SH-SY5Y (cell line): Measurements from ENCODE around the gene G3BP2.

Experiments used
- GATA2 ChIP-seq: IDR thresholded peaks from 2 replicates; pipeline ENCODE4 v1.6.1; 2011; ENCODE audit warnings: mild to moderate bottlenecking, low read depth, low read length
- GATA3 ChIP-seq: IDR thresholded peaks from 2 replicates; pipeline ENCODE4 v1.6.1; 2011; ENCODE audit warnings: low read depth, mild to moderate bottlenecking, low read length, moderate library complexity

DNA sequence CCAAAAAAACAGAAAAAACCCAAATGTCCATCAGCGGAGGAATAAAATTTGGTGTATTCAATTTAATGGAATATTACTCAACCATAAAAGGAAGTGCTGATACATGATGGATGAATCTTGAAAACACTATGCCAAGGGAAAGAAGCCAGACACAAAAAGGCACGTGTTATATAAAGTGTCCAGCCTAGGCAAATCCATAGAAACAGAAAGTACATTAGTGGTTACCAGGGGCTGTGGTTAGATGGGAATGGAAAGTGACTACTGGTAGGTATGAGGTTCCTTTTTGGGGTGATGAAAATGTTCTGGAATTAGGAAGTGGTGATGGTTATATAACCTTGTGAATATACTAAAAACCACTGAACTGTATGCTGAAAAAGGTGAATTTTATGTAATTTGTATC, 39.4 kb downstream of the G3BP2 start:
- no peak for TF ChIP-seq GATA3
- no peak for TF ChIP-seq GATA2
